ENCODE measurements around the gene GTF3C4. TPM values are rescaled to one million over a fixed set of nuclear protein-coding genes. Genes with fewer than 3 reads are reported as not detected.
A peak's percentile ranks its signal among the peaks of the same experiment; 100 is the strongest.

GTF3C4 gene
- polyA plus RNA-seq, 1 donor from 2014 or later = 11.1 TPM

DNA sequence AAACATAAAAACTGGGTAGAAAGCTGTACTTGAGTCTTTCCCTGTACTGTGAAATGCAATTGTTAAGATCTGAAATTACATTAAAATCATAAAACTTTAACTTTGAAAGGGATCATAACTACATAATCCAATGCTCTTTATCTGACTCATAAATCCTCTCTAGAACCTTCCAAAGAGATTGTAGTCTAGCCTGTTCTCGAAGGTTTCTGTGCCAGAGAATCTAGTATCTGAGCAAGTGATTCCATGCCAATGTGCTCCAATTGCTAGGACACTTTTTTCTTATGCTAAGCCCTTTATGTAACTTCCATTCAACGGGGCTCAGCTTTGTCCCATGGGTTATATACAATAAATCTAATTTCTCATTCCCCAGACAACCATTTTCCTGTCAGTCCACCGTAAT, 21.6 kb upstream of the GTF3C4 start:
- Histone ChIP-seq H3K27me3 (ENCODE audit: insufficient read depth, low read depth, low read length) (no peaks in the 10 kb centered on the region), H3K4me3 (ENCODE audit: low read length) (no peak overlapping the region), H3F3A (ENCODE audit: insufficient read depth, low read length, poor library complexity, severe bottlenecking) (no peaks in the 10 kb centered on the region), H3K9me3 (ENCODE audit: low read length) (no peaks in the 10 kb centered on the region), H3K27ac (ENCODE audit: low read length) (no peak overlapping the region), H3K79me2 (replicated peaks; ENCODE audit: insufficient read depth, low read length) (no peaks in the 10 kb centered on the region), H3K36me3 (ENCODE audit: insufficient read depth, low read length) (peaks cover 6% of the 10 kb centered on the region), H3K9ac (ENCODE audit: low read length) (no peak overlapping the region), H4K20me1 (ENCODE audit: insufficient read depth) (no peaks in the 10 kb centered on the region), H3K4me2 (ENCODE audit: low read length) (no peak overlapping the region), H3K9me2 (ENCODE audit: insufficient read depth, low read length) (no peaks in the 10 kb centered on the region), H2AFZ (ENCODE audit: low read depth, low read length) (no peak overlapping the region)
- TF ChIP-seq TAF1 (IDR thresholded peaks at IDR 0.05; ENCODE audit: low read depth) (no peak), POLR2AphosphoS5 (IDR thresholded peaks at IDR 0.05) (no peak), REST (IDR thresholded peaks at IDR 0.05; ENCODE audit: borderline replicate concordance) (no peak), EZH2 (IDR thresholded peaks at IDR 0.05; ENCODE audit: borderline replicate concordance, insufficient read depth, low read length, poor library complexity, severe bottlenecking) (no peak), EP300 (conservative IDR thresholded peaks at IDR 0.05; ENCODE audit: poor library complexity, severe bottlenecking) (no peak), SMC3 (conservative IDR thresholded peaks at IDR 0.05; ENCODE audit: poor library complexity) (no peak), MXI1 (conservative IDR thresholded peaks at IDR 0.05; ENCODE audit: poor library complexity, severe bottlenecking) (no peak), RAD21 (conservative IDR thresholded peaks at IDR 0.05) (no peak), CTCF (IDR thresholded peaks at IDR 0.05; ENCODE audit: poor library complexity, severe bottlenecking) (no peak)

DNA sequence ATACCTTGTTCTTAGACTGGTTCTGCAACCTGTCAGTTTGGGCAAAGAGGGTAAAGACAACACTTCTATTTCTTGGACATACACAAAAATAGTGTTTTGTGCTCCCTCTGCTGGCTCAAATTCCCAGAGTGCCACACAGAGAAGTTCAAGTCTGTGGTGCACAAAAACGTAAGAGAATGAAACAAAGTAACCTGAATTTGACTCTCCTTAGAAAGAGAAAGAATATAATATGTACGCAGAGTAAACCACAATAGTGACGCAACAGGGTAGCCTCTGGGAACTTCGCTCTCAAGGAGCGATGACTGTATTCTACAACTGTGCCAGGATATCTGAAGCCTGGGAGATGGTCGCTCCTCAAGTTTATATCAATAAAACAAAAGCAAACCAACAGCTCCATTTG, 19.0 kb upstream of the GTF3C4 start:
- Histone ChIP-seq H3K4me2 (ENCODE audit: low read length) (no peak overlapping the region), H3K27ac (ENCODE audit: low read length) (no peak overlapping the region), H3K79me2 (replicated peaks; ENCODE audit: insufficient read depth, low read length) (no peaks in the 10 kb centered on the region), H4K20me1 (ENCODE audit: insufficient read depth) (no peaks in the 10 kb centered on the region), H3K9ac (ENCODE audit: low read length) (no peak overlapping the region), H3K27me3 (ENCODE audit: insufficient read depth, low read depth, low read length) (no peaks in the 10 kb centered on the region), H2AFZ (ENCODE audit: low read depth, low read length) (no peak overlapping the region), H3K4me3 (ENCODE audit: low read length) (no peak overlapping the region), H3K9me3 (ENCODE audit: low read length) (no peaks in the 10 kb centered on the region), H3K9me2 (ENCODE audit: insufficient read depth, low read length) (no peaks in the 10 kb centered on the region), H3F3A (ENCODE audit: insufficient read depth, low read length, poor library complexity, severe bottlenecking) (no peaks in the 10 kb centered on the region), H3K36me3 (ENCODE audit: insufficient read depth, low read length) (no peaks in the 10 kb centered on the region)
- TF ChIP-seq RAD21 (conservative IDR thresholded peaks at IDR 0.05) (peak; percentile 44), MXI1 (conservative IDR thresholded peaks at IDR 0.05; ENCODE audit: poor library complexity, severe bottlenecking) (no peak), SMC3 (conservative IDR thresholded peaks at IDR 0.05; ENCODE audit: poor library complexity) (peak; percentile 64), CTCF (IDR thresholded peaks at IDR 0.05; ENCODE audit: poor library complexity, severe bottlenecking) (peak; percentile 49)
